Keratinocyte (primary cell): ENCODE measurements around the gene KMT2D. TPM values are rescaled to one million over a fixed set of nuclear protein-coding genes. Genes with fewer than 3 reads are reported as not detected.
A peak's percentile ranks its signal among the peaks of the same experiment; 100 is the strongest.

ENCODE experiments used
- DNase-seq: peaks from one replicate; pipeline ENCODE4 v3.0.0-alpha.2; 2011; ENCODE audit warnings: low read depth, missing footprints, low spot score
- FAIRE-seq: peaks from 2 replicates; lab custom pipeline; 2011; peaks lifted over from hg19 to GRCh38; lab: Jason Lieb, UNC
- H2AFZ ChIP-seq: 2 replicates; pipeline ENCODE4 v1.6.0; 2012; ENCODE audit warnings: low read length, control low read depth, inconsistent platforms; ENCODE audit not compliant: control insufficient read depth
- H3K27ac ChIP-seq: 2 replicates; pipeline ENCODE4 v1.5.1; 2011; ENCODE audit warnings: low read length; ENCODE audit not compliant: control insufficient read depth, insufficient read depth
- H3K27me3 ChIP-seq: 3 replicates; pipeline ENCODE4 v1.6.0; 2011; ENCODE audit warnings: low read length; ENCODE audit not compliant: control insufficient read depth, insufficient read depth; ENCODE audit errors: extremely low read depth
- H3K36me3 ChIP-seq, 2 experiments: 2 replicates in 1 of 2; 3 replicates in 1 of 2; pipeline ENCODE4 v1.5.1; 2011; ENCODE audit warnings: low read length in 2 of 2, mild to moderate bottlenecking in 1 of 2; ENCODE audit not compliant: control insufficient read depth in 2 of 2, insufficient read depth in 2 of 2; ENCODE audit errors: extremely low read depth in 1 of 2
- H3K4me1 ChIP-seq: 3 replicates; pipeline ENCODE4 v1.5.1; 2011; ENCODE audit warnings: low read length; ENCODE audit not compliant: control insufficient read depth, insufficient read depth; ENCODE audit errors: extremely low read depth
- H3K4me2 ChIP-seq: 3 replicates; pipeline ENCODE4 v1.6.0; 2011; ENCODE audit warnings: low read depth, low read length; ENCODE audit not compliant: control insufficient read depth, insufficient read depth; ENCODE audit errors: extremely low read depth
- H3K4me3 ChIP-seq, 3 experiments: fragments of 200-600 bp in 1 of 3; sonication (generic) in 1 of 3; 2 replicates in 2 of 3; 3 replicates in 1 of 3; pipeline ENCODE4 v1.5.1; 2011 to 2016; ENCODE audit warnings: low read length in 3 of 3, mild to moderate bottlenecking in 3 of 3, control low read depth in 2 of 3, inconsistent platforms in 1 of 3, low read depth in 1 of 3, mixed read lengths in 1 of 3, mixed run types in 1 of 3, moderate library complexity in 1 of 3; ENCODE audit not compliant: control insufficient read depth in 2 of 3, insufficient read depth in 2 of 3; ENCODE audit errors: extremely low read depth in 1 of 3
- H3K79me2 ChIP-seq: 2 replicates; pipeline ENCODE4 v1.6.0; 2012; ENCODE audit warnings: low read length; ENCODE audit not compliant: control insufficient read depth, insufficient read depth
- H3K9ac ChIP-seq: 3 replicates; pipeline ENCODE4 v1.6.0; 2011; ENCODE audit warnings: low read length; ENCODE audit not compliant: control insufficient read depth, insufficient read depth; ENCODE audit errors: extremely low read depth
- H3K9me1 ChIP-seq: 3 replicates; pipeline ENCODE4 v1.6.0; 2011; ENCODE audit warnings: low read length; ENCODE audit not compliant: control insufficient read depth, insufficient read depth; ENCODE audit errors: extremely low read depth
- H3K9me3 ChIP-seq: 2 replicates; pipeline ENCODE4 v1.5.1; 2012; ENCODE audit warnings: low read depth, low read length; ENCODE audit not compliant: control insufficient read depth
- H4K20me1 ChIP-seq: 3 replicates; pipeline ENCODE4 v1.6.0; 2011; ENCODE audit warnings: low read length; ENCODE audit not compliant: control insufficient read depth, insufficient read depth; ENCODE audit errors: extremely low read depth
- CTCF ChIP-seq, 3 experiments: IDR thresholded peaks in 1 of 3; conservative IDR thresholded peaks in 1 of 3; optimal IDR thresholded peaks in 1 of 3; 2 replicates in 2 of 3; 3 replicates in 1 of 3; pipeline versions ENCODE3 to v1.5.1; 2011; ENCODE audit warnings: low read length in 3 of 3, mild to moderate bottlenecking in 3 of 3, moderate library complexity in 2 of 3, control low read depth in 1 of 3, inconsistent platforms in 1 of 3; ENCODE audit not compliant: insufficient read depth in 2 of 3; ENCODE audit errors: extremely low read depth in 1 of 3
- EZH2 ChIP-seq: IDR thresholded peaks from one replicate; pipeline ENCODE4 v1.6.1; 2012; ENCODE audit warnings: inconsistent platforms, mild to moderate bottlenecking, low read length, moderate library complexity
- dilution Hi-C: fragments of 300-500 bp; cut with MboI; formaldehyde crosslinking; loops from one replicate; pipeline ENCODE4 v1.7.0; 2020; ENCODE audit warnings: low sequenced_read_pairs; ENCODE audit not compliant: extremely low pct_ligation_motif_present
- polyA plus RNA-seq, 5 experiments: library from polyadenylated mRNA; depleted of rRNA in 3 of 5; stranded (reverse) in 3 of 5; stranded (forward) in 1 of 5; unstranded in 1 of 5; fragments of >200 nt; gene quantifications; 1 replicate in 1 of 5; 2 replicates in 3 of 5; 3 replicates in 1 of 5; pipeline versions ENCODE4 v1.2.1 to v1.2.3, GENCODE V29; 2011 to 2012; ENCODE audit warnings: missing spikeins in 2 of 5, low read depth in 1 of 5, low replicate concordance in 1 of 5

Gene KMT2D
- polyA plus RNA-seq, 1 donor (not counting 4 experiments of a cell fraction or from before 2014, with no cell fraction given), result 9.8 TPM

DNA sequence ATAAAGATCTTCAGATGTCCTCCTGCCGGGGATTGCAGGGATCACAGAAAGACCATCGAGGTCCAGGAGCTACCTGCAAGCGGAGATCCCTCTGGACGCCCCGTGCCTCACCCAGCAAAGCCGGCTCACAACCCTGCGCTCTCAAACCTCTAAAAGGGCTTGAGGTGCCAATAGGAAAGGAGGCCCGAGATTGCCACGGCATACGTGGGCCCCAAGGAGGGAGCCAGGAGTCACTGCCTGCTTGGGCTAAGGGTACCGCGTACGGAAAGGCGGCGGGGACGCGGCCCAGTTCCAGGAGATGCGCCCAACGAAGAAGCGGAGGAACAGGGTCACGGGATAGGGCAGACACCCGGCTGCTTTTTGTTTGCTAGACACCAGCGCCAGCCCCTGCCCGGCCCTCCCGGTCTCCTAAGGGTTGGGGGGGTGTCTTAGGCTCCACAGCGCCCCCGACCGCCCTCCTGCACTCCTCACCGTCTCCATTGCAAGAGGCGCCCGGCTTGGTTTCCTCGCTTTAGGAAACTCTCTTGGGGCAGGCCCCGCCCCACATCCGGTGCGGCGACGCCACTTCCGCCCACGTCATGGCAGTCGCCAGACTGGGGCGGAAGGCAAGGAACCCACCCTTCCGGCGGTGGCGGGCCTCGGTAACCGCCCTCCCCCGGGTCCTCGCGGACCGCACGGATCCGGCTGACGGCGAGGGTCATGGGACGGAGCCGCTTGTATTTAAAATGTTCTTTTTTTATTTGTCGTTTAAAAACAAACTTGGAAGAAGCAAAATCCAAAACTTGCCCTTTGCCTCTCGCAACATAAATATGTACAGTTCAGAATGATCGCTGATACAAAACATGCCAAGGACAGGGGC, 42.1 kb downstream of the KMT2D start, which contains the start of gene PRKAG1:
Gene PRKAG1, minus strand, starts transcription at position 516 of the 859 bp plus-strand sequence. Its CDS starts 36 bp downstream, at position 480.
- H3K79me2 ChIP-seq, result peaks cover 33% of the 10 kb centered on the region
- H3K27me3 ChIP-seq, result no peaks in the 10 kb centered on the region
- H3K4me3 ChIP-seq, result peak within 1 kb of the TSS; percentile 81 to 92 (median 81)
- FAIRE-seq (no peak), DNase-seq (peak; percentile 86)
- peak within 1 kb of the TSS; percentile 93 for H3K27ac ChIP-seq
- peak within 1 kb of the TSS; percentile 96 for H3K9ac ChIP-seq
- dilution Hi-C loops, result no loop called here
- peaks cover 3% of the 10 kb centered on the region for H3K4me1 ChIP-seq
- H4K20me1 ChIP-seq, result no peaks in the 10 kb centered on the region
- H2AFZ ChIP-seq, result peak within 1 kb of the TSS; percentile 90
- TF ChIP-seq CTCF (optimal IDR thresholded peaks at IDR 0.05 in 1 of 3, IDR thresholded peaks at IDR 0.05 in 1 of 3, conservative IDR thresholded peaks at IDR 0.05 in 1 of 3; ENCODE audit: extremely low read depth in 1 of 3, insufficient read depth in 2 of 3, low read length in 3 of 3) (peak; percentile 35 to 72 (median 58)), EZH2 (no peak)
- peak within 1 kb of the TSS; percentile 99 for H3K4me2 ChIP-seq
- H3K36me3 ChIP-seq, result peaks cover 7 to 14% of the 10 kb centered on the region in 2 experiments
- H3K9me1 ChIP-seq, result no peaks in the 10 kb centered on the region
- no peaks in the 10 kb centered on the region for H3K9me3 ChIP-seq

DNA sequence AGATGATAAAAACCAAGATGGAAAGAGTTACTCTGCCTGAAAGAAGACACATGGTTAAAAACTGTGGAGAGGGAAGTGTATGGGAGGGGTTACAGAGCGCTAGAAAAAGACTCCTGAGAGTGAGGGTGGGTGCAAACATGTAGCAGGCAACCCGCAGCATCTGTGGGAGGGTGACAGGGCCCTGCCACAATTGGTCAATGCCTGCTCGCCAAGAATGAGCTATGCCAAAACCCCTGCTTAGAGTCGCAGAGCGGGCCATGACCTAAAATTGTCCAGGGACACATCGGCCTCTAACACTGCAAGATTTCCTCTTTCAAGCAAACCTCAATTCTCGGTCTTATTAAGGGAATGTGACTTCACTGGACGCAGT, 42.7 kb downstream of the KMT2D start:
- no peaks in the 10 kb centered on the region for H3K27me3 ChIP-seq
- dilution Hi-C loops, result no loop called here
- H3K9me1 ChIP-seq, result no peaks in the 10 kb centered on the region
- no peak for TF ChIP-seq CTCF (optimal IDR thresholded peaks at IDR 0.05 in 1 of 3, IDR thresholded peaks at IDR 0.05 in 1 of 3, conservative IDR thresholded peaks at IDR 0.05 in 1 of 3; ENCODE audit: extremely low read depth in 1 of 3, insufficient read depth in 2 of 3, low read length in 3 of 3)
- no peak for TF ChIP-seq EZH2
- H3K27ac ChIP-seq, result peak overlapping the region; percentile 93
- peak overlapping the region; percentile 75 for H2AFZ ChIP-seq
- H3K9me3 ChIP-seq, result no peaks in the 10 kb centered on the region
- FAIRE-seq, result no peak
- peaks cover 9 to 11% of the 10 kb centered on the region in 2 experiments for H3K36me3 ChIP-seq
- peaks cover 3% of the 10 kb centered on the region for H3K4me1 ChIP-seq
- peak overlapping the region; percentile 96 for H3K9ac ChIP-seq
- H3K4me3 ChIP-seq, result peak overlapping the region; percentile 81 to 92 (median 81)
- H4K20me1 ChIP-seq, result no peaks in the 10 kb centered on the region
- no peak for DNase-seq
- peak overlapping the region; percentile 99 for H3K4me2 ChIP-seq
- peaks cover 33% of the 10 kb centered on the region for H3K79me2 ChIP-seq
